Measurements from ENCODE around the gene UBA52. TPM values are rescaled to one million over a fixed set of nuclear protein-coding genes. Genes with fewer than 3 reads are reported as not detected.

Gene UBA52
- total and polyA plus RNA-seq, 2 donors (not counting 1 experiment from before 2014, with no cell fraction given) = 917 to 1,018 TPM

- TF ChIP-seq CTCF (conservative IDR thresholded peaks at IDR 0.05 in 1 of 2, IDR thresholded peaks at IDR 0.05 in 1 of 2; ENCODE audit: low read depth in 1 of 2, low read length in 2 of 2) = no peak
- no peak for TF ChIP-seq EZH2 (IDR thresholded peaks at IDR 0.05; ENCODE audit: low read length, missing control alignments)
- Histone ChIP-seq H3K79me2 (ENCODE audit: control insufficient read depth, insufficient read depth, low read length) (peaks cover 22% of the 10 kb centered on the region), H3K36me3 (ENCODE audit: control insufficient read depth, insufficient read depth, low read length) (peaks cover 3% of the 10 kb centered on the region), H3K4me2 (ENCODE audit: extremely low read depth, insufficient read depth, low read length) (peak overlapping the region; percentile 95), H3K9ac (ENCODE audit: insufficient read depth, low read length) (peak overlapping the region; percentile 92), H3K27me3 (ENCODE audit: control insufficient read depth, insufficient read depth, low read length) (no peaks in the 10 kb centered on the region), H4K20me1 (ENCODE audit: control insufficient read depth, extremely low read depth, insufficient read depth, low read length) (no peaks in the 10 kb centered on the region), H2AFZ (ENCODE audit: low read length) (no peak overlapping the region), H3K9me3 (ENCODE audit: control insufficient read depth, insufficient read depth, low read depth, low read length) (no peaks in the 10 kb centered on the region), H3K4me3 (replicated peaks in 1 of 4; ENCODE audit: control extremely low read depth in 1 of 4, insufficient read depth in 1 of 4, low read depth in 3 of 4, low read length in 4 of 4) (peak overlapping the region; percentile 74 to 96 (median 94)), H3K27ac (ENCODE audit: insufficient read depth, low read length) (peak overlapping the region; percentile 95), H3K4me1 (ENCODE audit: control insufficient read depth, extremely low read depth, insufficient read depth, low read length) (peaks cover 2% of the 10 kb centered on the region)
- DNase-seq (ENCODE audit: low read depth in 2 of 2) = no peak
Measured at GRCh38 chr19:18558202-18558555, 13.5 kb upstream of the UBA52 start.

- Histone ChIP-seq H3K4me2 (ENCODE audit: extremely low read depth, insufficient read depth, low read length) (peak overlapping the region; percentile 95), H3K9me3 (ENCODE audit: control insufficient read depth, insufficient read depth, low read depth, low read length) (no peaks in the 10 kb centered on the region), H3K27me3 (ENCODE audit: control insufficient read depth, insufficient read depth, low read length) (no peaks in the 10 kb centered on the region), H3K79me2 (ENCODE audit: control insufficient read depth, insufficient read depth, low read length) (peaks cover 22% of the 10 kb centered on the region), H3K4me3 (replicated peaks in 1 of 4; ENCODE audit: control extremely low read depth in 1 of 4, insufficient read depth in 1 of 4, low read depth in 3 of 4, low read length in 4 of 4) (peak overlapping the region; percentile 74 to 96 (median 94)), H4K20me1 (ENCODE audit: control insufficient read depth, extremely low read depth, insufficient read depth, low read length) (no peaks in the 10 kb centered on the region), H3K9ac (ENCODE audit: insufficient read depth, low read length) (peak overlapping the region; percentile 92), H3K4me1 (ENCODE audit: control insufficient read depth, extremely low read depth, insufficient read depth, low read length) (peaks cover 2% of the 10 kb centered on the region), H3K36me3 (ENCODE audit: control insufficient read depth, insufficient read depth, low read length) (peaks cover 3% of the 10 kb centered on the region), H2AFZ (ENCODE audit: low read length) (no peak overlapping the region), H3K27ac (ENCODE audit: insufficient read depth, low read length) (peak overlapping the region; percentile 95)
- DNase-seq (ENCODE audit: low read depth in 2 of 2) = no peak
- TF ChIP-seq EZH2 (IDR thresholded peaks at IDR 0.05; ENCODE audit: low read length, missing control alignments) (no peak), CTCF (conservative IDR thresholded peaks at IDR 0.05 in 1 of 2, IDR thresholded peaks at IDR 0.05 in 1 of 2; ENCODE audit: low read depth in 1 of 2, low read length in 2 of 2) (no peak)
Measured at GRCh38 chr19:18558604-18559003, 13.1 kb upstream of the UBA52 start.

- no peaks in the 10 kb centered on the region for H3K27me3 ChIP-seq (ENCODE audit: control insufficient read depth, insufficient read depth, low read length)
- TF ChIP-seq CTCF (conservative IDR thresholded peaks at IDR 0.05 in 1 of 2, IDR thresholded peaks at IDR 0.05 in 1 of 2; ENCODE audit: low read depth in 1 of 2, low read length in 2 of 2) (no peak), EZH2 (IDR thresholded peaks at IDR 0.05; ENCODE audit: low read length, missing control alignments) (no peak)
- H3K9ac ChIP-seq (ENCODE audit: insufficient read depth, low read length) = no peak overlapping the region
- H3K27ac ChIP-seq (ENCODE audit: insufficient read depth, low read length) = no peak overlapping the region
- H3K79me2 ChIP-seq (ENCODE audit: control insufficient read depth, insufficient read depth, low read length) = peaks cover 22% of the 10 kb centered on the region
- peaks cover 8% of the 10 kb centered on the region for H3K36me3 ChIP-seq (ENCODE audit: control insufficient read depth, insufficient read depth, low read length)
- H2AFZ ChIP-seq (ENCODE audit: low read length) = no peak overlapping the region
- no peaks in the 10 kb centered on the region for H3K9me3 ChIP-seq (ENCODE audit: control insufficient read depth, insufficient read depth, low read depth, low read length)
- peak overlapping the region; percentile 15 for H3K4me2 ChIP-seq (ENCODE audit: extremely low read depth, insufficient read depth, low read length)
- no peaks in the 10 kb centered on the region for H4K20me1 ChIP-seq (ENCODE audit: control insufficient read depth, extremely low read depth, insufficient read depth, low read length)
- no peak for DNase-seq (ENCODE audit: low read depth in 2 of 2)
- no peak overlapping the region for H3K4me3 ChIP-seq (replicated peaks in 1 of 4; ENCODE audit: control extremely low read depth in 1 of 4, insufficient read depth in 1 of 4, low read depth in 3 of 4, low read length in 4 of 4)
- peaks cover 2% of the 10 kb centered on the region for H3K4me1 ChIP-seq (ENCODE audit: control insufficient read depth, extremely low read depth, insufficient read depth, low read length)
Measured at GRCh38 chr19:18559685-18560084, 12.0 kb upstream of the UBA52 start.

Data from fibroblast of lung (primary cell).